Panc1 (cell line): ENCODE data around the gene JADE2.
"Not testable (repeated sequence)": the region's sequence is repeated elsewhere in the genome, so short reads cannot be mapped to it uniquely, and the experiment has no call there.

Experiments used
- CTCF ChIP-seq: fragments of 450-650 bp; IDR thresholded peaks from 2 replicates; pipeline ENCODE4 v1.5.1; 2017; ENCODE audit warnings: mild to moderate bottlenecking
- POLR2AphosphoS5 ChIP-seq: IDR thresholded peaks from 2 replicates; pipeline ENCODE4 v1.6.1; 2012; ENCODE audit warnings: mild to moderate bottlenecking, low read depth, low read length, moderate library complexity
- REST ChIP-seq, 2 experiments: IDR thresholded peaks; 2 replicates each; pipeline ENCODE4 v1.6.1; 2011 to 2012; ENCODE audit warnings: low read depth in 2 of 2, control low read depth in 1 of 2, low read length in 1 of 2, mild to moderate bottlenecking in 1 of 2, moderate library complexity in 1 of 2; ENCODE audit not compliant: insufficient read depth in 1 of 2
- SIN3A ChIP-seq: IDR thresholded peaks from 2 replicates; pipeline ENCODE4 v1.6.1; 2012; ENCODE audit warnings: low read depth, mild to moderate bottlenecking, low read length, moderate library complexity, borderline replicate concordance; ENCODE audit not compliant: insufficient read depth
- TCF7L2 ChIP-seq: IDR thresholded peaks from 2 replicates; pipeline ENCODE4 v1.6.1; 2011; ENCODE audit warnings: mild to moderate bottlenecking, low read depth, low read length, inconsistent platforms

GRCh38 chr5:134556588-134556987 lies 31.1 kb downstream of the JADE2 start:
- not testable (repeated sequence) for TF ChIP-seq SIN3A; CTCF; REST (IDR thresholded peaks at IDR 0.05; ENCODE audit: insufficient read depth in 1 of 2, low read depth in 2 of 2, low read length in 1 of 2); TCF7L2; POLR2AphosphoS5
